Fibroblast of skin of abdomen (primary cell): ENCODE measurements around the gene SYNGAP1. TPM values are rescaled to one million over a fixed set of nuclear protein-coding genes. Genes with fewer than 3 reads are reported as not detected.
"Not testable (repeated sequence)": the region's sequence is repeated elsewhere in the genome, so short reads cannot be mapped to it uniquely, and the experiment has no call there.

Source experiments
- DNase-seq: peaks from one replicate; pipeline ENCODE4 v3.0.0-alpha.2; 2013
- polyA plus RNA-seq, 2 experiments: library from polyadenylated mRNA; unstranded; fragments of 120-200 nt; gene quantifications; one replicate each; pipeline ENCODE4 v1.2.1, GENCODE V29; 2013; ENCODE audit not compliant: insufficient read length in 2 of 2

SYNGAP1 gene
- polyA plus RNA-seq (2013, experiment 1 of 2; ENCODE audit: insufficient read length), result 21.6 TPM
- polyA plus RNA-seq (2013, experiment 2 of 2; ENCODE audit: insufficient read length), result 25.7 TPM

- DNase-seq, result peak; percentile 81
These were observed at the start of gene SYNGAP1 for GRCh38 chr6:33419580-33420490. Gene SYNGAP1, plus strand, starts transcription at chr6:33420065. Its CDS starts 200 bp downstream, at chr6:33420265.

DNA sequence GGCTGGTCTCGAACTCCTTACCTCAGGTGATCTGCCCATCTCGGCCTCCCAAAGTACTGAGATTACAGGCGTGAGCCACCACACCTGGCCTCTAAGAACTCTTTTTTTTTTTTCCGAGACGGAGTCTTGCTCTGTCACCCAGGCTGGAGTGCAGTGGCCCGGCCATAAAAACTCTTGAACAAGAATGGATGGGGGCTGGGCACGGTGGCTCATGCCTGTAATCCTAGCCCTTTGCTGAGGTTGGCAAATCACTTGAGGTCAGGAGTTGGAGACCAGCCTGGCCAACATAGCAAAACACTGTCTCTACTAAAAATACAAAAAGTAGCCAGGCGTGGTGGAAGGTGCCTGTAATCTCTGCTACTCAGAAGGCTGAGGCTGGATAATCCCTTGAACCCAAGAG lies 48.0 kb upstream of the SYNGAP1 start:
- not testable (repeated sequence) for DNase-seq

DNA sequence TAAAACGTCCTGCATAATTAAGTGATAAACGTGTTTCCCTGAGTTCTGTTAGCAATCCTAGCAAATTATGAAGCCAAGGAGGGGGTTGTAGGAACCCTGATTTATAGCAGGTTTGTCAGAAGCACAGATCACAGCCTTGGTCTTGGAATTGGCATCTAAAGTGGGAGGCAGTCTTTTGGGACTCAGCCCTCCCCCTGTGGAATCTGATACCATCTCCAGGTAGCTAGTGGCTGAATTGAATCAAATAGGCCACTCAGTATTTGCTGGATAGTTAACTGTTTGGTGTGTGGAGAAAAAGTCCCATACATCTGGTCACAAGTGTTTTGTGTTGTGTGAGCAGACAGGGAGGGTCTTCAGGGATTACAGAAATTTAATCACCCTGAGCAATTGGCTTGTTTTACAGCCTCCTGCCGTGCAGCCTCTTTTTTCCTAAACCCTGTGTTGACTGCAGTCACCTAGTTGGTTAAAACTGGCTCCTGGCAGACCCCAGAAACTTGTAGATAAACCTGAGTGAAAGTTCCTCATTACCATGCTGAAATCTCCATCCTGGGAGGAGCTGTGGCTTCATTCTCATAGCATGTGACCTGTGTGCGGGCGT lies 47.2 kb upstream of the SYNGAP1 start:
- no peak for DNase-seq

GRCh38 chr6:33373960-33374910 lies 45.6 kb upstream of the SYNGAP1 start:
- no peak for DNase-seq

- peak; percentile 86 for DNase-seq
These were observed 44.7 kb upstream of the SYNGAP1 start for GRCh38 chr6:33375143-33375671.

DNA sequence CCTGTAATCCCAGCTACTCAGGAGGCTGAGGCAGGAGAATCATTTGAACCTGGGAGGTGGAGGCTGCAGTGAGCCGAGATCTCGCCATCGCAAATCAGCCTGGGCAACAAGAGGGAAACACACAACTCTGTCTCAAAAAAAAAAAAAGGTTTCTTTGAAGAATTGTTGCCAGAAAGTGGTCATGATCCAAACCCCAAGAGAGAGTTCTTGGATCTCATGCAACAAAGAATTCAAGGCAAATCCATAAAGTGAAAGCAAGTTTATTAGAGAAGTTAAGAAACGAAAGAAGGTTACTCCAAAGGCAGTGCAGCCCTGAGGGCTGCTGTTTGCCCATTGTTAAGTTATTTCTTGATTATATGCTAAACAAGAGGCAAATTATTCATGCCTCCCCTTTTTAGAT lies 42.7 kb upstream of the SYNGAP1 start:
- DNase-seq, result no peak

- not testable (repeated sequence) for DNase-seq
These were observed 40.7 kb upstream of the SYNGAP1 start for GRCh38 chr6:33379184-33379583.

DNA sequence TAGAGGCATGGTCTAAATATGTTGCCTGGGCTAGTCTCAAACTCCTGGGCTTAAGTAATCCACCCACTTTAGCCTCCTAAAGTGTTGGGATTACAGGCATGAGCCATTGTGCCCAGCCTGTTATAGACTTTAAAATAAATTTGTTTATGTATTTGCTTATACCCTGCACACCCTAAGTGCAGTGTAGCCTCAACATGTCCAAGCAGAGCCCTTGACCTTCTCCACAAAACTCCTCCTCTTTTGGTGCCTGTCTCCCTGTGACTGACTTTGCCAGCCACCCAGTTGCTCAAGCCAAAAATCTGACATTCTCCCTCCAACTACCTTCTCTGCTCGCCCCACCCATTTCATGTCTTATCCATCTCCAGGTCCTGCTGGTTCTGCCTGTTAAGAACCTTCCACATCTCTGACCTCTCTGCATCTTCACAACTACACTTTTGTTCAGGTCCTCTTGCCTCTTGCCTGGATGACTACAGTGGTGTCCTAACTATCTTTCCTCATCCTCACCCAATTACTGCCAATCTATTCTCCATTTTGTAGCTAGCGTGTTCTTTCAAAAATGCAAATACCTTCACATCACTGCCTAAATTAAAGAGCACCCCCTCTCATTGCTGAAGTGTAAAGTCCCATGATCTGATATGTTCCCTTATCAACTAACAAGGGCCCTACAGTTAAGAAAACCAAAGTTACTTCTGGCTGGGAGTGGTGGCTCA lies 39.4 kb upstream of the SYNGAP1 start:
- DNase-seq, result no peak

DNA sequence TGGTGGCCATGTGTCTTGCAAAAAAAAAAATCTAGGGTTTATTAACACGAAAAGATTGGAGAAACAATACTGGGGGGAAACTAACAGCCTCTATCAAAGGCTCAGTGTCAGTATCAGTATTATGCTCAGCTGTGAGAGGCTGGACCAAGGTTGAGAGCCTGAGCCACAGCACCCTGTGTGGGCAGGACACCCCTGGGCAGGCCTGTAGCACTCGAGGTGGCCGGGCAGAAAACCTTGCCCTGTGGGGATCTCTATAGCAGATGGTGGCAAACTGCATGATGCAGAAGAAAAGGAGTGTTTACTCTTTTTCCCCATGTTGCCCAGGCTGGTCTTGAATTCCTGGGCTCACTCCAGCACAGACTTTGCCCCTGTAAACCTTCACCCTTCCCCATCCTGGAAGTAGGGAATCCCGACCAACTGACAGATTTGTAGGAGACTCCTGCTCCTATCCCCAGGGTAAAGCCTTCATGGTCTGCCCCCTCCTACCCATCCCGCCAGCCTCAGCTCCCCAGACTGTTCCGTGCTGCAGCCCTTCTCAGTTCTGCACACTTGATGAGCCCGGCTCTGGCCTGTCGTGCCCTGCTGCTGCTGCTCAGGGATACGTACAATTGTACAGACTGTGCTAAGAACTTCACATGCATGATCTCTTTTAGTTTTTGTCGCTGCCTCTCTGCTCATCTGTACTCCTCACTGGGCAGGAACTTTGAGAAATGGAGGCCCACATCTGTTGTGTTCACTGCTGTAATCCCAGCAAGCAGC lies 36.3 kb upstream of the SYNGAP1 start:
- DNase-seq, result no peak

GRCh38 chr6:33384581-33385020 lies 35.3 kb upstream of the SYNGAP1 start:
- DNase-seq, result peak; percentile 74

GRCh38 chr6:33390173-33390572 lies 29.7 kb upstream of the SYNGAP1 start:
- no peak for DNase-seq

DNA sequence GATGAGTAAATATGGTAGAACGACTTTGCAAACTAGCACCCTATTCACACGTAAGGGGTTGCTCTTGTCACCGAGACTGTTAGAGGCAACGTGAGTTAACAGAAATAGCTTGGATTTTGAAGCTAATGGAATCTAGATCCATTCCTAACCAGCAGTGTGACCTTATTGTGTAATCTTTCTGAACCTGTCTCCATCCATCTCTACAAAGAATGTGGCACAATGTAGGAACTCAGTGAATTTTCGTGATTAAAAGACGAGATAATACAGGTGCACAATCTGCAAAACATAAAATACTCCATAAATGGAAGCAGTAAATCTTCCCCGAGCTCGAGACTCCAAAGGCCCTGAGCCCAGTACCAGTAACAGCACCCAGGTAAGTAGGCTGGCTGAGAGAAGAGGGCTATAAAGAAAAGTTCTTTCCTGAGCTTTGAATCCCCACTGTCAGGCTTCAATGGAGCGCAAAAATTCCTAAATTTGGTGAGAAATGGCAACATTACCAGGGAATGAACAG lies 29.0 kb upstream of the SYNGAP1 start:
- no peak for DNase-seq

DNA sequence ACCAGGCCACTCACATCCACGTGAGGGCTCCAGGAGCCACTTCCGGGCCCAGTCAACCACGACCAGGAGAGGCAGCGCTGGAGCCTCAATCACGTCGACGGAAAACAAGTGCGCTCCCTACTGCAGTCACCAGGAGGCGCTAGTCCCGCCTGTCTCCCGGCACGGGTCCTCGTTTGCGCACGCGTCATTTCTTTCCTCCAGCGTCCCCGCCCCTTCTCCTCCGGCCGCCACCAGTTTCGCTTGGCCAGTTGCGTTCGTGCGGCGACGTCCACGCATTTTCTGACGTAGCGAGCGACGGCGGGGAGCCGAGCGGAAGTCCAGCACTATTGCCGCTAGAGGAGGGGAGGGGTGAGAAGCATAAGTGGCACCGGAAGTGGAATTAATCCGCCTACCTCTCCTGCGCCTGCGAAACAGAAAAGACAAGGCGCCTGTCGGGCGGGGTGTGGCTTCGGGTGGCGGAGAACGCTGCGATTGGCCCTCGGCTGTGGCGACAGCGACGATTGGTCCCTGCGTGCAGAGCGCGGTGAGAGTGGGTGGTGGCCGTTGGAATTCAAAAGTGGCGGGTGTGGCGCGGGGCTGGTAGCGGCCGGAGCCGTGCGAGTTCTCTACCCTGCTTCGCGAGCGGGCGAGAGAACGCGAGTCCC lies 28.5 kb upstream of the SYNGAP1 start, which contains the start of gene KIFC1:
Gene KIFC1 (plus strand): TSS at position 546 of the 644 bp plus-strand sequence. CDS start 163 bp downstream, outside the sequence.
- DNase-seq, result peak; percentile 100

- DNase-seq, result peak; percentile 21
These were observed 27.8 kb upstream of the SYNGAP1 start for GRCh38 chr6:33391922-33392594.

DNA sequence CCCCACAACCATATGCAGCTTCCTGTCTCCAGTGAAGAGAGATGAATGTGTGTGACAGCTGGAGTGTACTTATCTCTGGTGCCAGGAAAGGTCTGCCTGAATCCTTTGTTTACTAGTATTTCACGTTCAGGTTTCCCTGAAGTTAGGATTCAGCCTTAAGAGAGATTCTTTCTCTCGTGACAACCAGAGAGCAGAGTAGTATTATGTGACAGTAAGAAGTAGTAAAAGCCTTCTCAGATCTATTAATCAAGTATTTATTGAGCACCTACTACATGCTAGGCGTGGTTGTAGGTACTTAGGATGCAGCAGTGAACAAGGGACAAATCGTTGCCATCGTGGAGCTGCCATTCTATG lies 27.3 kb upstream of the SYNGAP1 start:
- no peak for DNase-seq

- no peak for DNase-seq
These were observed 26.9 kb upstream of the SYNGAP1 start for GRCh38 chr6:33392979-33393378.

GRCh38 chr6:33397541-33397940 lies 22.3 kb upstream of the SYNGAP1 start:
- no peak for DNase-seq

GRCh38 chr6:33398601-33399000 lies 21.3 kb upstream of the SYNGAP1 start:
- not testable (repeated sequence) for DNase-seq

DNA sequence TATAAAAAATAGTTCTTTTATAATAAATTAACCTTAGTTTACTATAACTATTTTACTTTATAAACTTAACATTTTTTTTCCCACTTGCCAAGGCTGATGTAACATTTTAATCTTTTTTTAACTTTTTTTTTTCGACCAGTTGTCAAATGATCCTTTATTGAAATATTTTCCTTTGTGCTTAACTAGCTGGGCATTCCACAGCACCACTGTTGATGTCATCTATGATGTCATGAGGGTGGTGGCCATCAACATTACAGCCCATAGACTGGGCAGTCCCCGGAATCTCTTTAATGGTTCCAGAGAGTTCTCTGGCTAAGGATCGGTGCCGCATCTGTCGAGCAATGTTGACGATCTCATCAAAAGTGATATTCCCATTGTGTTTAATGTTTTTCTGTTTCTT lies 20.0 kb upstream of the SYNGAP1 start:
- DNase-seq, result not testable (repeated sequence)
